ENCODE data around the gene ERC2.

The ERC2 gene

GRCh38 chr3:55524565-55525244 lies 943.6 kb downstream of the ERC2 start:
- TF ChIP-seq PAX5 (IDR thresholded peaks at IDR 0.05; ENCODE audit: insufficient read depth, low read length, severe bottlenecking) = no peak
- no peak for TF ChIP-seq POLR2AphosphoS5 (IDR thresholded peaks at IDR 0.05; ENCODE audit: low read depth, low read length)
- no peak for TF ChIP-seq SPI1 (IDR thresholded peaks at IDR 0.05; ENCODE audit: low read depth, low read length)
- TF ChIP-seq TAF1 (IDR thresholded peaks at IDR 0.05; ENCODE audit: low read depth, low read length) = no peak
- TF ChIP-seq POU2F2 (IDR thresholded peaks at IDR 0.05; ENCODE audit: low read depth, low read length) = no peak
- TF ChIP-seq POLR2A (IDR thresholded peaks at IDR 0.05; ENCODE audit: low read depth, low read length) = no peak
- FAIRE-seq (no peak), DNase-seq (ENCODE audit: insufficient read length, low spot score) (no peak)

DNA sequence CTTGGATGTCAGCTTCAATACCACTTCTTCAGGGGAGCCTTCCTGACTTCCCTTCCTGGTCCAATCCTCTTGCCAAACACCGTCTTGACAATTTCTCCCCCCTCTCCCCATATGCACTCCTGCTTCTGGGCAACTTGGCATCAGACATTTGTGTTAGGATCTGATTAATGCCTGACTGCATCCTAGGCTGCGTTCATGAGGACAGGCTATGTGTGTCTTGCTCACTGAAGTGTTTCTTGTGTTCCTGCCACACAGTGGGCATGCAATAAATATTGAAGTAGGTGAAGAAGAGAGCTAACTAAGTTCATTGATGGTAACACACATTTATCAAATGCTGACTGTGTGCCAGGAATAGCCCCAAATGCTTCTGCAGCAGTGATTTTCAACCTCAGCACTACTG lies 944.8 kb downstream of the ERC2 start:
- FAIRE-seq (no peak), DNase-seq (ENCODE audit: insufficient read length, low spot score) (no peak)
- TF ChIP-seq PAX5 (IDR thresholded peaks at IDR 0.05; ENCODE audit: insufficient read depth, low read length, severe bottlenecking) = no peak
- TF ChIP-seq POLR2AphosphoS5 (IDR thresholded peaks at IDR 0.05; ENCODE audit: low read depth, low read length) = no peak
- no peak for TF ChIP-seq POU2F2 (IDR thresholded peaks at IDR 0.05; ENCODE audit: low read depth, low read length)
- TF ChIP-seq POLR2A (IDR thresholded peaks at IDR 0.05; ENCODE audit: low read depth, low read length) = no peak
- TF ChIP-seq SPI1 (IDR thresholded peaks at IDR 0.05; ENCODE audit: low read depth, low read length) = no peak
- TF ChIP-seq TAF1 (IDR thresholded peaks at IDR 0.05; ENCODE audit: low read depth, low read length) = no peak

DNA sequence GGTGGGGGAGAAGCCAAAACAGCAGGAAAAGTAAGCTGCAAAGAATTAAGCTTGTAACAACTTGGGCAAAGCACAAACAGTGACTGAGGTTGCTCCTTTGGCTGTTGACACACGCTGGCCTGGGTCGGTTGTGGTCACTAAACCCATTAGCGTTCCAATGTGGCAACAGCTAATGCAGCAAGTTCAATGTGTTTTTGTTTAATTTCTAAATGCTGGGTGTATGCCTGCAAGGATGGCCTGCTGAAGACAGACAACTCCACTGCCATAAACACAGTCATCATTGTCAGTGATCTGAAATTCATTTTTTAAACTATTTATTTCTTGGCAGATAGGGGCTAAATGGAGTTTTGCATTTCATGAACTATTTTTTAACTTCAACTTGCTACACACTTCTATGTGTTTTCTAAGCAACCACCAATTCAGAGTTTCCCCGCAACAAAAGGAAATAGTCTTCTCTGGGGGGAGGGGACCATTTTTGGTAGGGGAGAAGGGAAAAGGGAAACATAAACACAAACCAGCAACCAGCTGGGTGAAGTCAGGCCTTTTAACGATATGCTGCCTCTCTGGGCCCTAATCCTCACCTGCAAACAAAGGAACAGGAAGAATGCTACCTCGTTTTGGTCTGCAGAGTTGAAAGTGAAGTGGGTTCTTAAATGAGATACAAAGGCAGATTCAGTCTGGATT lies 946.4 kb downstream of the ERC2 start:
- FAIRE-seq = no peak
- no peak for TF ChIP-seq PAX5 (IDR thresholded peaks at IDR 0.05; ENCODE audit: insufficient read depth, low read length, severe bottlenecking)
- TF ChIP-seq TAF1 (IDR thresholded peaks at IDR 0.05; ENCODE audit: low read depth, low read length) = no peak
- TF ChIP-seq SPI1 (IDR thresholded peaks at IDR 0.05; ENCODE audit: low read depth, low read length) = no peak
- TF ChIP-seq POLR2AphosphoS5 (IDR thresholded peaks at IDR 0.05; ENCODE audit: low read depth, low read length) = no peak
- no peak for TF ChIP-seq POLR2A (IDR thresholded peaks at IDR 0.05; ENCODE audit: low read depth, low read length)
- TF ChIP-seq POU2F2 (IDR thresholded peaks at IDR 0.05; ENCODE audit: low read depth, low read length) = no peak
- no peak for DNase-seq (ENCODE audit: insufficient read length, low spot score)

DNA sequence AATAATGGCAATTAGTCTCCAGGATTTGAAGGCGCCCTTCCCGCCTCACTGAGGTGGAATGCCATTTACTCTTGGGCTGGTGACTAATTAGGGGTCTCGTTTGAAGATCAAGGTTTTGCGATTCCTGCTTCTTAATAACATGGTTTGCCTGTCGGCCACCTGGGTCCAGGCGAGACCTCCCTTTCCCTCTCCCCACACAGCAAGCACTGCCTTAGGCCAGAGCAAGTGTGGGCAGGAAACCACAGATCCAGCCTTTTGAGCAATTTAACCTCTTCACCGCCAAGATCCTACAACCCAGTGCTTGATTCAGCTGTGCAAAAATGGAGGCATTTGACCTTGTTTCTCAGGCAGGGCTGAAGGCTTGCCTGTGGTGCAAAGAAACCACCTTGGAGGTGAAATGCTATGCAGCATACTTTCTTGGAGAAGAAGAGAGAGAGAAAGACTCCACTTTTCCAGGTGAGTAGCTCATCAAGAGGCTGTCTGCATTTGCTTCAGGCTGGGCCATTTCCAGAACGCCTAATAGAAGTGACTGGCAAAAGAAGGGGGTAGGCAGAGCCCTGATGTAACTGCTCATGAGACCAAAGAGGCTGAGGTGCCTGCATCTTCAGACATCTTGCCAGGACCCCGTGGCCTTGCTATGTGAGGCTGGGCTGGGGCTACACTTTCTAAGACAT lies 947.1 kb downstream of the ERC2 start:
- DNase-seq (ENCODE audit: insufficient read length, low spot score) (no peak), FAIRE-seq (no peak)
- TF ChIP-seq SPI1 (IDR thresholded peaks at IDR 0.05; ENCODE audit: low read depth, low read length) (no peak), POU2F2 (IDR thresholded peaks at IDR 0.05; ENCODE audit: low read depth, low read length) (no peak), POLR2A (IDR thresholded peaks at IDR 0.05; ENCODE audit: low read depth, low read length) (no peak), PAX5 (IDR thresholded peaks at IDR 0.05; ENCODE audit: insufficient read depth, low read length, severe bottlenecking) (no peak), POLR2AphosphoS5 (IDR thresholded peaks at IDR 0.05; ENCODE audit: low read depth, low read length) (no peak), TAF1 (IDR thresholded peaks at IDR 0.05; ENCODE audit: low read depth, low read length) (no peak)

GRCh38 chr3:55519019-55519418 lies 949.2 kb downstream of the ERC2 start:
- DNase-seq (ENCODE audit: insufficient read length, low spot score) (no peak), FAIRE-seq (no peak)
- no peak for TF ChIP-seq POLR2A (IDR thresholded peaks at IDR 0.05; ENCODE audit: low read depth, low read length)
- TF ChIP-seq POU2F2 (IDR thresholded peaks at IDR 0.05; ENCODE audit: low read depth, low read length) = no peak
- no peak for TF ChIP-seq SPI1 (IDR thresholded peaks at IDR 0.05; ENCODE audit: low read depth, low read length)
- no peak for TF ChIP-seq PAX5 (IDR thresholded peaks at IDR 0.05; ENCODE audit: insufficient read depth, low read length, severe bottlenecking)
- no peak for TF ChIP-seq TAF1 (IDR thresholded peaks at IDR 0.05; ENCODE audit: low read depth, low read length)
- TF ChIP-seq POLR2AphosphoS5 (IDR thresholded peaks at IDR 0.05; ENCODE audit: low read depth, low read length) = no peak

DNA sequence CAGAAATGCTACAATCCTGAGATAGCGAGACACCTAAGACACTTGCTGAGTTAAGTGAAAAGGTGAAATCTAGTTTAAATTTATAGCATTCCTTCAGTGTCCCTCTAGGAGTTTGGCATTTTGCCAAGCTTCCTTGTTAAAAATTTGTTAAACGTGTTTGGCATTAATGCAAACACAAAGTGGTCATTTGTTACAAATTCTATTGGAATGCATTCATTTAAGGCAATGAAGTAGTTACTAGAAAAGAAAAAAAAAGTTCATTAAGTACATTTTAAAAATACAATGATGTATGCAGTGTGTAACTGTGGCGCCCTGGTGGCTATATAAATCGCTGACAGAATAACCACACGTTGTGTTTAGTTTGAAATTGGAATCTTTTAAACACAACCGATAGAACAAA lies 949.8 kb downstream of the ERC2 start:
- FAIRE-seq = no peak
- DNase-seq (ENCODE audit: insufficient read length, low spot score) = no peak

DNA sequence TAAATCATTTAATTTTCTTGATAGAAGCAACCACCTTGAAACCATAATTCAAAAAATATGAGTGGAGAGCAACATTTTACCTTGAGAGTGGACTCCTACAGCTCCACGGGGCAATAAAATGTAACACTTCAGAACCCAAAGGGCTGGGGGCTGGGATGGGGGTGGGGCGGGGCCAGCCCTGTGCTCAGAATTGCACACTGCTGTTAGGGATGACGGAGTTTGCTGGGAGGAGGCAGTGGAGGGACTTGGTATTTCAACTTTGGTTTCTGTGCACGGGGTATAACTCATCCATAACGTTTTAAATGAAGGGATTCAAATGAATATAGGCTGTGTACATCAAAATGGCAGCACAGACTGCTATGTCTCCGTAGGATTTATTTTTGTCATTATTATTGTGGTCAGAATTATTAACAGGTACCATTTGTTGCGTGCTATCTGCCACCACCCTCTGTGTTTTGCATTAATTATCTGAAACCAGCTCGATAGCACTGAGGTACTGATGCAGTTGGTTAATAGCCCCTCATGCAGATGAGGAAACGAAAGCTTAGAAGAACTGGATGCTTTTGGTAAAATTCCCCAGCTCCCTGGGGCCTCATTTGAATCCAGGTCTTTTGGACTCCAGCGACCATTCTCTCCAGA lies 951.8 kb downstream of the ERC2 start:
- DNase-seq (ENCODE audit: insufficient read length, low spot score) = no peak
- TF ChIP-seq TAF1 (IDR thresholded peaks at IDR 0.05; ENCODE audit: low read depth, low read length) = no peak
- TF ChIP-seq POLR2A (IDR thresholded peaks at IDR 0.05; ENCODE audit: low read depth, low read length) = no peak
- no peak for TF ChIP-seq POLR2AphosphoS5 (IDR thresholded peaks at IDR 0.05; ENCODE audit: low read depth, low read length)
- TF ChIP-seq PAX5 (IDR thresholded peaks at IDR 0.05; ENCODE audit: insufficient read depth, low read length, severe bottlenecking) = no peak
- TF ChIP-seq SPI1 (IDR thresholded peaks at IDR 0.05; ENCODE audit: low read depth, low read length) = no peak
- TF ChIP-seq POU2F2 (IDR thresholded peaks at IDR 0.05; ENCODE audit: low read depth, low read length) = no peak
- FAIRE-seq = no peak

More for the DNA sequence above, 949.8 kb downstream of the ERC2 start:
- TF ChIP-seq SPI1 (IDR thresholded peaks at IDR 0.05; ENCODE audit: low read depth, low read length) (no peak), POLR2A (IDR thresholded peaks at IDR 0.05; ENCODE audit: low read depth, low read length) (no peak), TAF1 (IDR thresholded peaks at IDR 0.05; ENCODE audit: low read depth, low read length) (no peak), POU2F2 (IDR thresholded peaks at IDR 0.05; ENCODE audit: low read depth, low read length) (no peak), POLR2AphosphoS5 (IDR thresholded peaks at IDR 0.05; ENCODE audit: low read depth, low read length) (no peak), PAX5 (IDR thresholded peaks at IDR 0.05; ENCODE audit: insufficient read depth, low read length, severe bottlenecking) (no peak)

DNA sequence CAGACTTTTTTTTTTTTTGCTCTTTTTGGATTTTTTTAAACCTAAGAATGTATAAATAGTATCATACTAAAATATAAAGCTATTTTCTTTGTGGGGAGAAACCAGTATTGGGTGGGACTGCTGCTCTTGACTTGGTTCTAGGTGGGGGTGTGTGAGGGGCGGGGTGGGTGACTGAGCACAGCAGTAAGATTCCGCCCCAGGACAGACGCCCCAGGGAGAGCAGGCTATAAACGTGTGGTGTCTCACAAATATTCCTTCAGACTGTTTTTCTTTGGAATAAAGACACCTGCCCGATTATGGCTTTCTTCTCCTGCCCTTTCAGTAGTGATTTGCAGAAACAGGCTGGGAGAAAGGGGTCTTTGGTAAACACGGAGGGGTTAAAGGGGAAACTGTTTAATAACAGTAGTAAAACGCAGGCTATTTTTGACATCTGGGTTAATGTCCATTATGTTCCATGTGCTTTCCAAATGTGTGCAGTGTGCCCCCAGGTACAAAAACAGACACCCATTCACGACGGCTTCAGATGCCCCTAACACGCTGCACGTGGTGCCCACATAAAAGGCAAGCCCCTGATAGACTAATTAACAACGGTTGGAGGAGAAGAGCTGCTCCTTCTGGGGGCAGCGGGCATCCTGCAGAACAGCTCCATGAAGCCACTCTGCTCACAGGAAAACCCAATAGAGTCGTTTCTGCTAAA lies 952.6 kb downstream of the ERC2 start:
- TF ChIP-seq SPI1 (IDR thresholded peaks at IDR 0.05; ENCODE audit: low read depth, low read length) (no peak), TAF1 (IDR thresholded peaks at IDR 0.05; ENCODE audit: low read depth, low read length) (no peak), POU2F2 (IDR thresholded peaks at IDR 0.05; ENCODE audit: low read depth, low read length) (no peak), POLR2A (IDR thresholded peaks at IDR 0.05; ENCODE audit: low read depth, low read length) (no peak), POLR2AphosphoS5 (IDR thresholded peaks at IDR 0.05; ENCODE audit: low read depth, low read length) (no peak), PAX5 (IDR thresholded peaks at IDR 0.05; ENCODE audit: insufficient read depth, low read length, severe bottlenecking) (no peak)
- DNase-seq (ENCODE audit: insufficient read length, low spot score) = no peak
- FAIRE-seq = no peak
